GM12878 (cell line): Measurements from ENCODE around the gene RNF41. TPM values are rescaled to one million over a fixed set of nuclear protein-coding genes. Genes with fewer than 3 reads are reported as not detected.
A peak's percentile ranks its signal among the peaks of the same experiment; 100 is the strongest.

Experiments used
- BACH1 ChIP-seq: fragments of 450-650 bp; IDR thresholded peaks from 2 replicates; pipeline ENCODE4 v1.6.1; 2017; ENCODE audit warnings: mild to moderate bottlenecking, borderline replicate concordance
- DPF2 ChIP-seq: fragments of 450-650 bp; IDR thresholded peaks from 2 replicates; pipeline ENCODE4 v1.6.1; 2017; ENCODE audit warnings: mild to moderate bottlenecking
- ETV6 ChIP-seq, 2 experiments: fragments of 450-650 bp in 1 of 2; IDR thresholded peaks in 1 of 2; conservative IDR thresholded peaks in 1 of 2; 2 replicates each; pipeline ENCODE4 v1.6.1; 2014; ENCODE audit warnings: antibody characterized with exemption in 1 of 2, borderline replicate concordance in 1 of 2, low read depth in 1 of 2, mild to moderate bottlenecking in 1 of 2, moderate library complexity in 1 of 2
- FOXK2 ChIP-seq: fragments of 450-650 bp; IDR thresholded peaks from 2 replicates; pipeline ENCODE4 v1.6.1; 2017; ENCODE audit warnings: mild to moderate bottlenecking, moderate library complexity
- GATAD2B ChIP-seq: fragments of 450-650 bp; conservative IDR thresholded peaks from 2 replicates; pipeline ENCODE4 v1.6.1; 2017; ENCODE audit warnings: low read depth, mild to moderate bottlenecking, moderate library complexity
- HDGF ChIP-seq: fragments of 450-650 bp; IDR thresholded peaks from 2 replicates; pipeline ENCODE4 v1.6.1; 2016; ENCODE audit warnings: antibody characterized with exemption
- IKZF1 ChIP-seq: fragments of 450-650 bp; conservative IDR thresholded peaks from 2 replicates; pipeline ENCODE4 v1.6.1; 2017; ENCODE audit warnings: antibody characterized with exemption, mild to moderate bottlenecking
- MYB ChIP-seq: fragments of 150-350 bp; IDR thresholded peaks from 2 replicates; pipeline ENCODE4 v1.6.1; 2014; ENCODE audit warnings: mild to moderate bottlenecking, low read depth, low read length, borderline replicate concordance
- NR2F1 ChIP-seq: fragments of 450-650 bp; conservative IDR thresholded peaks from 2 replicates; pipeline ENCODE4 v1.6.1; 2017; ENCODE audit warnings: mild to moderate bottlenecking
- POLR2A ChIP-seq: IDR thresholded peaks from 2 replicates; pipeline ENCODE4 v1.6.1; 2011; ENCODE audit warnings: low read depth, mild to moderate bottlenecking, low read length
- SREBF1 ChIP-seq: IDR thresholded peaks from 2 replicates; pipeline ENCODE4 v1.6.1; 2012; ENCODE audit warnings: mild to moderate bottlenecking, low read length
- polyA plus RNA-seq, 11 experiments: library from polyadenylated mRNA; depleted of rRNA in 4 of 11; unstranded in 6 of 11; stranded (reverse) in 5 of 11; fragments of >200 nt; fragmentation: Nextera tagmentation in 4 of 11; fragmentation: Illumina TruSeq in 1 of 11; extraction: Ambion mirVana in 4 of 11; extraction: Trizol in 1 of 11; gene quantifications; 1 replicate in 1 of 11; 2 replicates in 10 of 11; pipeline versions ENCODE4 v1.2.1 to v1.2.3, GENCODE V29; 2011 to 2016; ENCODE audit warnings: inconsistent platforms in 2 of 11, missing spikeins in 2 of 11, low read depth in 1 of 11
- total RNA-seq, 4 experiments: library from RNA; depleted of rRNA in 3 of 4; stranded (reverse); fragments of >200 nt in 3 of 4; fragmentation: Illumina TruSeq in 1 of 4; extraction: Trizol in 1 of 4; gene quantifications; 2 replicates each; pipeline versions ENCODE4 v1.2.1 to v1.2.3, GENCODE V29; 2013 to 2021
- TF ChIP-seq, protein P1 (sequence below): fragments of 450-650 bp; formaldehyde crosslinking; IDR thresholded peaks from 2 replicates; pipeline ENCODE4 v1.4.0; 2020; ENCODE audit warnings: mild to moderate bottlenecking, moderate library complexity
- TF ChIP-seq, protein P2 (sequence below): fragments of 450-650 bp; conservative IDR thresholded peaks from 2 replicates; pipeline ENCODE4 v1.6.1; 2017; ENCODE audit warnings: mild to moderate bottlenecking, moderate library complexity
- TF ChIP-seq, protein P3 (sequence below): fragments of 450-650 bp; IDR thresholded peaks from 2 replicates; pipeline ENCODE4 v1.6.1; 2014; ENCODE audit warnings: mild to moderate bottlenecking
- TF ChIP-seq, protein P4 (sequence below): IDR thresholded peaks from 2 replicates; pipeline ENCODE4 v1.6.1; 2011; ENCODE audit warnings: mild to moderate bottlenecking, low read depth, low read length, moderate library complexity; ENCODE audit not compliant: insufficient replicate concordance
- TF ChIP-seq, protein P5 (sequence below): fragments of 450-650 bp; IDR thresholded peaks from 2 replicates; pipeline ENCODE4 v1.6.1; 2017; ENCODE audit warnings: borderline replicate concordance
- TF ChIP-seq, protein P6 (sequence below): fragments of 450-650 bp; formaldehyde crosslinking; IDR thresholded peaks from 2 replicates; pipeline ENCODE4 v1.5.0; 2022; ENCODE audit warnings: mild to moderate bottlenecking, missing genetic modification characterization

RNF41 gene
- total and polyA plus RNA-seq, 10 of the 15 experiments (the other 5 are each of a cell fraction or from before 2014, with no cell fraction given) = 11.1 to 47.8 (median 30.6) TPM

DNA sequence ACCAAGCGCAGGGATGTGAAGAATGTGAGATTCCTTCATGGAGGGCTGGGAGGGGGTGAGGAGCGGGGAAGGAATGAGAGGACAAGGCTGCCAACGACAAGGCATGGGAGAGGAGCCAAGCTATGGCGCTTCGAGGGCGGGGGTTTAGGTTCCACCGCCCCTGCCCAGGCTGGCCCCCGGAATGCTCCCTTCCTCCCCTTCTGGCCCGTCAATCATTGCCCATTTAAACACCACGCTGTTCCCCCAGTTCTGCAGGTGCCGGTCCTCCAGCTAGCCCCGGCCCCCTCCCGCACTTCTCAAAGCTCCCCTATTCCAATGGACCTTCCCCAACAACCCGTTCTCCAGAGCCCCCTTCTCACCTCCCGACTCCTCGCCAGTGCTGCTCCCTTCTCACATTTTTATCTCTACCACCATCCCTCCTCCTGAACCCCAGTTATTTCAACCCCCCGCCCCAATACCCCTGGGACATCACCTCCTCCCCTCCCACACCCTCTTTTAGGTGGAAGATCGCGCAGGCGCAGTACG lies 428 bp downstream of the RNF41 start (continued):
- TF ChIP-seq, protein P1, sequence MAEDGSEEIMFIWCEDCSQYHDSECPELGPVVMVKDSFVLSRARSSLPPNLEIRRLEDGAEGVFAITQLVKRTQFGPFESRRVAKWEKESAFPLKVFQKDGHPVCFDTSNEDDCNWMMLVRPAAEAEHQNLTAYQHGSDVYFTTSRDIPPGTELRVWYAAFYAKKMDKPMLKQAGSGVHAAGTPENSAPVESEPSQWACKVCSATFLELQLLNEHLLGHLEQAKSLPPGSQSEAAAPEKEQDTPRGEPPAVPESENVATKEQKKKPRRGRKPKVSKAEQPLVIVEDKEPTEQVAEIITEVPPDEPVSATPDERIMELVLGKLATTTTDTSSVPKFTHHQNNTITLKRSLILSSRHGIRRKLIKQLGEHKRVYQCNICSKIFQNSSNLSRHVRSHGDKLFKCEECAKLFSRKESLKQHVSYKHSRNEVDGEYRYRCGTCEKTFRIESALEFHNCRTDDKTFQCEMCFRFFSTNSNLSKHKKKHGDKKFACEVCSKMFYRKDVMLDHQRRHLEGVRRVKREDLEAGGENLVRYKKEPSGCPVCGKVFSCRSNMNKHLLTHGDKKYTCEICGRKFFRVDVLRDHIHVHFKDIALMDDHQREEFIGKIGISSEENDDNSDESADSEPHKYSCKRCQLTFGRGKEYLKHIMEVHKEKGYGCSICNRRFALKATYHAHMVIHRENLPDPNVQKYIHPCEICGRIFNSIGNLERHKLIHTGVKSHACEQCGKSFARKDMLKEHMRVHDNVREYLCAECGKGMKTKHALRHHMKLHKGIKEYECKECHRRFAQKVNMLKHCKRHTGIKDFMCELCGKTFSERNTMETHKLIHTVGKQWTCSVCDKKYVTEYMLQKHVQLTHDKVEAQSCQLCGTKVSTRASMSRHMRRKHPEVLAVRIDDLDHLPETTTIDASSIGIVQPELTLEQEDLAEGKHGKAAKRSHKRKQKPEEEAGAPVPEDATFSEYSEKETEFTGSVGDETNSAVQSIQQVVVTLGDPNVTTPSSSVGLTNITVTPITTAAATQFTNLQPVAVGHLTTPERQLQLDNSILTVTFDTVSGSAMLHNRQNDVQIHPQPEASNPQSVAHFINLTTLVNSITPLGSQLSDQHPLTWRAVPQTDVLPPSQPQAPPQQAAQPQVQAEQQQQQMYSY (CRISPR knock-in tag) = no peak
- TF ChIP-seq GATAD2B = peak; percentile 26; the same call in 1 of the 2 replicates
- TF ChIP-seq, protein P2, sequence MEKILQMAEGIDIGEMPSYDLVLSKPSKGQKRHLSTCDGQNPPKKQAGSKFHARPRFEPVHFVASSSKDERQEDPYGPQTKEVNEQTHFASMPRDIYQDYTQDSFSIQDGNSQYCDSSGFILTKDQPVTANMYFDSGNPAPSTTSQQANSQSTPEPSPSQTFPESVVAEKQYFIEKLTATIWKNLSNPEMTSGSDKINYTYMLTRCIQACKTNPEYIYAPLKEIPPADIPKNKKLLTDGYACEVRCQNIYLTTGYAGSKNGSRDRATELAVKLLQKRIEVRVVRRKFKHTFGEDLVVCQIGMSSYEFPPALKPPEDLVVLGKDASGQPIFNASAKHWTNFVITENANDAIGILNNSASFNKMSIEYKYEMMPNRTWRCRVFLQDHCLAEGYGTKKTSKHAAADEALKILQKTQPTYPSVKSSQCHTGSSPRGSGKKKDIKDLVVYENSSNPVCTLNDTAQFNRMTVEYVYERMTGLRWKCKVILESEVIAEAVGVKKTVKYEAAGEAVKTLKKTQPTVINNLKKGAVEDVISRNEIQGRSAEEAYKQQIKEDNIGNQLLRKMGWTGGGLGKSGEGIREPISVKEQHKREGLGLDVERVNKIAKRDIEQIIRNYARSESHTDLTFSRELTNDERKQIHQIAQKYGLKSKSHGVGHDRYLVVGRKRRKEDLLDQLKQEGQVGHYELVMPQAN = 0 out of 2 replicates have a peak, but pooled peaks have one; percentile 37
- no peak for TF ChIP-seq MYB
- TF ChIP-seq HDGF = 0 out of 2 replicates have a peak, but pooled peaks have one; percentile 24
- peak; percentile 30; the same call in 1 of the 2 replicates for TF ChIP-seq IKZF1
- peak; percentile 67 for TF ChIP-seq NR2F1
- no peak for TF ChIP-seq ETV6 (conservative IDR thresholded peaks at IDR 0.05 in 1 of 2, IDR thresholded peaks at IDR 0.05 in 1 of 2; ENCODE audit: borderline replicate concordance in 1 of 2, low read depth in 1 of 2)
- TF ChIP-seq DPF2 = 0 out of 2 replicates have a peak, but pooled peaks have one; percentile 41
- TF ChIP-seq, protein P3, sequence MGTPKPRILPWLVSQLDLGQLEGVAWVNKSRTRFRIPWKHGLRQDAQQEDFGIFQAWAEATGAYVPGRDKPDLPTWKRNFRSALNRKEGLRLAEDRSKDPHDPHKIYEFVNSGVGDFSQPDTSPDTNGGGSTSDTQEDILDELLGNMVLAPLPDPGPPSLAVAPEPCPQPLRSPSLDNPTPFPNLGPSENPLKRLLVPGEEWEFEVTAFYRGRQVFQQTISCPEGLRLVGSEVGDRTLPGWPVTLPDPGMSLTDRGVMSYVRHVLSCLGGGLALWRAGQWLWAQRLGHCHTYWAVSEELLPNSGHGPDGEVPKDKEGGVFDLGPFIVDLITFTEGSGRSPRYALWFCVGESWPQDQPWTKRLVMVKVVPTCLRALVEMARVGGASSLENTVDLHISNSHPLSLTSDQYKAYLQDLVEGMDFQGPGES = no peak
- peak; percentile 56; the same call in 1 of the 2 replicates for TF ChIP-seq SREBF1
- TF ChIP-seq, protein P4, sequence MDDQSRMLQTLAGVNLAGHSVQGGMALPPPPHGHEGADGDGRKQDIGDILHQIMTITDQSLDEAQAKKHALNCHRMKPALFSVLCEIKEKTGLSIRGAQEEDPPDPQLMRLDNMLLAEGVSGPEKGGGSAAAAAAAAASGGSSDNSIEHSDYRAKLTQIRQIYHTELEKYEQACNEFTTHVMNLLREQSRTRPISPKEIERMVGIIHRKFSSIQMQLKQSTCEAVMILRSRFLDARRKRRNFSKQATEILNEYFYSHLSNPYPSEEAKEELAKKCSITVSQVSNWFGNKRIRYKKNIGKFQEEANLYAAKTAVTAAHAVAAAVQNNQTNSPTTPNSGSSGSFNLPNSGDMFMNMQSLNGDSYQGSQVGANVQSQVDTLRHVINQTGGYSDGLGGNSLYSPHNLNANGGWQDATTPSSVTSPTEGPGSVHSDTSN = peak; percentile 66
- TF ChIP-seq, protein P5, sequence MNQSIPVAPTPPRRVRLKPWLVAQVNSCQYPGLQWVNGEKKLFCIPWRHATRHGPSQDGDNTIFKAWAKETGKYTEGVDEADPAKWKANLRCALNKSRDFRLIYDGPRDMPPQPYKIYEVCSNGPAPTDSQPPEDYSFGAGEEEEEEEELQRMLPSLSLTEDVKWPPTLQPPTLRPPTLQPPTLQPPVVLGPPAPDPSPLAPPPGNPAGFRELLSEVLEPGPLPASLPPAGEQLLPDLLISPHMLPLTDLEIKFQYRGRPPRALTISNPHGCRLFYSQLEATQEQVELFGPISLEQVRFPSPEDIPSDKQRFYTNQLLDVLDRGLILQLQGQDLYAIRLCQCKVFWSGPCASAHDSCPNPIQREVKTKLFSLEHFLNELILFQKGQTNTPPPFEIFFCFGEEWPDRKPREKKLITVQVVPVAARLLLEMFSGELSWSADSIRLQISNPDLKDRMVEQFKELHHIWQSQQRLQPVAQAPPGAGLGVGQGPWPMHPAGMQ = no peak
- peak; percentile 94 for TF ChIP-seq FOXK2
- TF ChIP-seq, protein P6, sequence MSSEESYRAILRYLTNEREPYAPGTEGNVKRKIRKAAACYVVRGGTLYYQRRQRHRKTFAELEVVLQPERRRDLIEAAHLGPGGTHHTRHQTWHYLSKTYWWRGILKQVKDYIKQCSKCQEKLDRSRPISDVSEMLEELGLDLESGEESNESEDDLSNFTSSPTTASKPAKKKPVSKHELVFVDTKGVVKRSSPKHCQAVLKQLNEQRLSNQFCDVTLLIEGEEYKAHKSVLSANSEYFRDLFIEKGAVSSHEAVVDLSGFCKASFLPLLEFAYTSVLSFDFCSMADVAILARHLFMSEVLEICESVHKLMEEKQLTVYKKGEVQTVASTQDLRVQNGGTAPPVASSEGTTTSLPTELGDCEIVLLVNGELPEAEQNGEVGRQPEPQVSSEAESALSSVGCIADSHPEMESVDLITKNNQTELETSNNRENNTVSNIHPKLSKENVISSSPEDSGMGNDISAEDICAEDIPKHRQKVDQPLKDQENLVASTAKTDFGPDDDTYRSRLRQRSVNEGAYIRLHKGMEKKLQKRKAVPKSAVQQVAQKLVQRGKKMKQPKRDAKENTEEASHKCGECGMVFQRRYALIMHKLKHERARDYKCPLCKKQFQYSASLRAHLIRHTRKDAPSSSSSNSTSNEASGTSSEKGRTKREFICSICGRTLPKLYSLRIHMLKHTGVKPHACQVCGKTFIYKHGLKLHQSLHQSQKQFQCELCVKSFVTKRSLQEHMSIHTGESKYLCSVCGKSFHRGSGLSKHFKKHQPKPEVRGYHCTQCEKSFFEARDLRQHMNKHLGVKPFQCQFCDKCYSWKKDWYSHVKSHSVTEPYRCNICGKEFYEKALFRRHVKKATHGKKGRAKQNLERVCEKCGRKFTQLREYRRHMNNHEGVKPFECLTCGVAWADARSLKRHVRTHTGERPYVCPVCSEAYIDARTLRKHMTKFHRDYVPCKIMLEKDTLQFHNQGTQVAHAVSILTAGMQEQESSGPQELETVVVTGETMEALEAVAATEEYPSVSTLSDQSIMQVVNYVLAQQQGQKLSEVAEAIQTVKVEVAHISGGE (CRISPR knock-in tag) = no peak
- TF ChIP-seq BACH1 = no peak
- no peak for TF ChIP-seq POLR2A
